Liver (tissue), 9 donors: Measurements from ENCODE around the gene PDGFD. TPM values are rescaled to one million over a fixed set of nuclear protein-coding genes. Genes with fewer than 3 reads are reported as not detected.

Source experiments
- DNase-seq: peaks from one replicate; pipeline ENCODE4 v3.0.0-alpha.2; 2017; ENCODE audit warnings: low spot score
- H3K27ac ChIP-seq, 2 donors: one replicate each; pipeline ENCODE4 v1.7.0; 2013; ENCODE audit warnings: inconsistent platforms in 2 of 2, low read length in 2 of 2, control low read depth in 1 of 2, low read depth in 1 of 2, mild to moderate bottlenecking in 1 of 2
- H3K27me3 ChIP-seq, 4 donors: one replicate each; pipeline versions ENCODE4 v1.6.1 to v1.7.0; 2013; ENCODE audit warnings: low read length in 3 of 4, inconsistent platforms in 1 of 4, mild to moderate bottlenecking in 1 of 4, moderate library complexity in 1 of 4; ENCODE audit not compliant: control insufficient read depth in 4 of 4, insufficient read depth in 4 of 4
- H3K36me3 ChIP-seq, 4 donors: one replicate each; pipeline versions ENCODE4 v1.6.1 to v1.7.0; 2013; ENCODE audit warnings: low read length in 3 of 4, mild to moderate bottlenecking in 3 of 4, low read depth in 1 of 4, moderate library complexity in 1 of 4; ENCODE audit not compliant: control insufficient read depth in 4 of 4, insufficient read depth in 3 of 4
- H3K4me1 ChIP-seq, 4 donors: one replicate each; pipeline versions ENCODE4 v1.6.1 to v1.7.0; 2013; ENCODE audit warnings: low read length in 3 of 4, mild to moderate bottlenecking in 3 of 4, moderate library complexity in 1 of 4; ENCODE audit not compliant: control insufficient read depth in 4 of 4, insufficient read depth in 4 of 4
- H3K4me3 ChIP-seq, 3 donors: one replicate each; pipeline versions ENCODE4 v1.6.1 to v1.7.0; 2013; ENCODE audit warnings: low read length in 3 of 3, control low read depth in 1 of 3, low read depth in 1 of 3, mild to moderate bottlenecking in 1 of 3
- H3K9ac ChIP-seq, 2 donors: one replicate each; pipeline ENCODE4 v1.7.0; 2013; ENCODE audit warnings: low read length in 2 of 2, mild to moderate bottlenecking in 2 of 2, moderate library complexity in 2 of 2, control low read depth in 1 of 2, low read depth in 1 of 2
- H3K9me3 ChIP-seq, 4 donors: one replicate each; pipeline versions ENCODE4 v1.6.1 to v1.7.0; 2013; ENCODE audit warnings: low read length in 3 of 4; ENCODE audit not compliant: control insufficient read depth in 4 of 4
- ATF3 ChIP-seq: IDR thresholded peaks from 2 replicates; pipeline ENCODE4 v1.6.1; 2016; ENCODE audit warnings: antibody characterized with exemption
- CTCF ChIP-seq: fragments of 150-350 bp; IDR thresholded peaks from 2 replicates; pipeline ENCODE4 v1.5.1; 2017; ENCODE audit warnings: improper control_type of control experiment, low read depth, low read length; ENCODE audit not compliant: missing input control
- EGR1 ChIP-seq, 2 donors: IDR thresholded peaks; 2 replicates each; pipeline ENCODE4 v1.6.1; 2016 to 2018; ENCODE audit warnings: antibody characterized with exemption in 2 of 2, low read depth in 2 of 2
- FOXA1 ChIP-seq: IDR thresholded peaks from 2 replicates; pipeline ENCODE4 v1.6.1; 2016; ENCODE audit warnings: antibody characterized with exemption
- FOXA2 ChIP-seq: IDR thresholded peaks from 2 replicates; pipeline ENCODE4 v1.6.1; 2016; ENCODE audit warnings: antibody characterized with exemption
- GABPA ChIP-seq, 2 donors: IDR thresholded peaks in 1 of 2; conservative IDR thresholded peaks in 1 of 2; 2 replicates each; pipeline ENCODE4 v1.6.1; 2016; ENCODE audit warnings: antibody characterized with exemption in 2 of 2, mild to moderate bottlenecking in 1 of 2, moderate library complexity in 1 of 2
- HNF4A ChIP-seq, 2 donors: conservative IDR thresholded peaks; 2 replicates each; pipeline ENCODE4 v1.6.1; 2016; ENCODE audit warnings: antibody characterized with exemption in 2 of 2, mild to moderate bottlenecking in 2 of 2
- HNF4G ChIP-seq: IDR thresholded peaks from 2 replicates; pipeline ENCODE4 v1.6.1; 2016; ENCODE audit warnings: antibody characterized with exemption
- JUND ChIP-seq, 2 donors: IDR thresholded peaks; 2 replicates each; pipeline ENCODE4 v1.6.1; 2016; ENCODE audit warnings: antibody characterized with exemption in 2 of 2
- NR2F2 ChIP-seq: IDR thresholded peaks from 2 replicates; pipeline ENCODE4 v1.6.1; 2016; ENCODE audit warnings: antibody characterized with exemption
- RAD21 ChIP-seq, 2 donors: IDR thresholded peaks; 2 replicates each; pipeline ENCODE4 v1.6.1; 2016; ENCODE audit warnings: antibody characterized with exemption in 2 of 2, mild to moderate bottlenecking in 2 of 2
- RXRA ChIP-seq, 2 donors: IDR thresholded peaks; 2 replicates each; pipeline ENCODE4 v1.6.1; 2017 to 2018; ENCODE audit warnings: antibody characterized with exemption in 2 of 2, mild to moderate bottlenecking in 1 of 2
- SP1 ChIP-seq: IDR thresholded peaks from 2 replicates; pipeline ENCODE4 v1.6.1; 2018; ENCODE audit warnings: antibody characterized with exemption, mild to moderate bottlenecking
- TAF1 ChIP-seq: conservative IDR thresholded peaks from 2 replicates; pipeline ENCODE4 v1.6.1; 2016; ENCODE audit warnings: antibody characterized with exemption, mild to moderate bottlenecking
- YY1 ChIP-seq: IDR thresholded peaks from 2 replicates; pipeline ENCODE4 v1.6.1; 2016; ENCODE audit warnings: antibody characterized with exemption, mild to moderate bottlenecking
- polyA plus RNA-seq, 2 donors: library from polyadenylated mRNA; stranded (reverse) in 1 of 2; unstranded in 1 of 2; fragments of 200-250 nt in 1 of 2; fragments of >200 nt in 1 of 2; fragmentation: Nextera tagmentation in 1 of 2; extraction: Ambion mirVana in 1 of 2; gene quantifications; one replicate each; pipeline versions ENCODE4 v1.2.1 to v1.2.3, GENCODE V29; 2013 to 2015
- total RNA-seq, 2 donors: library from RNA; depleted of rRNA; stranded (reverse); fragments of >200 nt; gene quantifications; one replicate each; pipeline ENCODE4 v1.2.3, GENCODE V29; 2014
- TF ChIP-seq, protein P1 (sequence below): IDR thresholded peaks from 2 replicates; pipeline ENCODE4 v1.6.1; 2016; ENCODE audit warnings: antibody characterized with exemption, mild to moderate bottlenecking
- TF ChIP-seq, protein P2 (sequence below): IDR thresholded peaks from 2 replicates; pipeline ENCODE4 v1.6.1; 2016; ENCODE audit warnings: antibody characterized with exemption
- TF ChIP-seq, protein P3 (sequence below): IDR thresholded peaks from 2 replicates; pipeline ENCODE4 v1.6.1; 2016; ENCODE audit warnings: antibody characterized with exemption
- donor health status: healthy.
- donor health status: healthy.
- donor health status: healthy.
- donor health status: healthy.
- donor health status: healthy.

Gene PDGFD
- total and polyA plus RNA-seq, 4 donors, result 1.0 to 3.3 (median 2.1) TPM

GRCh38 chr11:103889679-103890078 lies 274.3 kb downstream of the PDGFD start (continued):
- TF ChIP-seq NR2F2 (no peak), HNF4A (conservative IDR thresholded peaks at IDR 0.05) (no peak)

DNA sequence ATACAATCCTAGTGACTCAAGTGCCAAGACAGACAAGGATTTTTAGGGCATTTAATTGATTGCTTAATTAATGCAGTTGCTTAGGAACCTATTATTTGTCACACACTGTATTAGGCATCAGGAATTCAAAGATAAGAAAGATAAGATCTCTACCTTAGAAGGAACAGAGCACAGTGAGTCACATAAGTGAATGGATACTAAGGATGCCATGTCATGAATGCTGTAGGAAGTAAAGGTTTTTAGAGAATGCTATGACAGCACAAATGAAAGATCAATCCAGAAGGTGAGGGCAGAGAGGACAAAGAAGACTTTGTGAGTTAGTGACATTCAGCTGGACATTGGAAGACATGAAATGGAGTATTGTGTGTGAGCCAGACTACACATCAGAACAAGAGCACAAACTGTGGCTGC lies 275.4 kb downstream of the PDGFD start:
- no peak overlapping the region for H3K4me3 ChIP-seq
- H3K9me3 ChIP-seq, result peaks cover 0 to 2% (median under 1%) of the 10 kb centered on the region in 4 donors
- no peaks in the 10 kb centered on the region for H3K36me3 ChIP-seq
- no peak for TF ChIP-seq RXRA (IDR thresholded peaks at IDR 0.05)
- no peak for TF ChIP-seq SP1
- TF ChIP-seq CTCF, result no peak
- no peak for TF ChIP-seq EGR1 (IDR thresholded peaks at IDR 0.05; ENCODE audit: low read depth in 2 of 2)
- no peak for TF ChIP-seq FOXA2
- TF ChIP-seq HNF4G, result no peak
- TF ChIP-seq, protein P1, sequence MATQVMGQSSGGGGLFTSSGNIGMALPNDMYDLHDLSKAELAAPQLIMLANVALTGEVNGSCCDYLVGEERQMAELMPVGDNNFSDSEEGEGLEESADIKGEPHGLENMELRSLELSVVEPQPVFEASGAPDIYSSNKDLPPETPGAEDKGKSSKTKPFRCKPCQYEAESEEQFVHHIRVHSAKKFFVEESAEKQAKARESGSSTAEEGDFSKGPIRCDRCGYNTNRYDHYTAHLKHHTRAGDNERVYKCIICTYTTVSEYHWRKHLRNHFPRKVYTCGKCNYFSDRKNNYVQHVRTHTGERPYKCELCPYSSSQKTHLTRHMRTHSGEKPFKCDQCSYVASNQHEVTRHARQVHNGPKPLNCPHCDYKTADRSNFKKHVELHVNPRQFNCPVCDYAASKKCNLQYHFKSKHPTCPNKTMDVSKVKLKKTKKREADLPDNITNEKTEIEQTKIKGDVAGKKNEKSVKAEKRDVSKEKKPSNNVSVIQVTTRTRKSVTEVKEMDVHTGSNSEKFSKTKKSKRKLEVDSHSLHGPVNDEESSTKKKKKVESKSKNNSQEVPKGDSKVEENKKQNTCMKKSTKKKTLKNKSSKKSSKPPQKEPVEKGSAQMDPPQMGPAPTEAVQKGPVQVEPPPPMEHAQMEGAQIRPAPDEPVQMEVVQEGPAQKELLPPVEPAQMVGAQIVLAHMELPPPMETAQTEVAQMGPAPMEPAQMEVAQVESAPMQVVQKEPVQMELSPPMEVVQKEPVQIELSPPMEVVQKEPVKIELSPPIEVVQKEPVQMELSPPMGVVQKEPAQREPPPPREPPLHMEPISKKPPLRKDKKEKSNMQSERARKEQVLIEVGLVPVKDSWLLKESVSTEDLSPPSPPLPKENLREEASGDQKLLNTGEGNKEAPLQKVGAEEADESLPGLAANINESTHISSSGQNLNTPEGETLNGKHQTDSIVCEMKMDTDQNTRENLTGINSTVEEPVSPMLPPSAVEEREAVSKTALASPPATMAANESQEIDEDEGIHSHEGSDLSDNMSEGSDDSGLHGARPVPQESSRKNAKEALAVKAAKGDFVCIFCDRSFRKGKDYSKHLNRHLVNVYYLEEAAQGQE, result no peak
- TF ChIP-seq GABPA (IDR thresholded peaks at IDR 0.05 in 1 of 2, conservative IDR thresholded peaks at IDR 0.05 in 1 of 2), result no peak
- no peak for TF ChIP-seq RAD21 (IDR thresholded peaks at IDR 0.05)
- TF ChIP-seq ATF3, result no peak
- TF ChIP-seq JUND (IDR thresholded peaks at IDR 0.05), result no peak
- TF ChIP-seq YY1, result no peak
- TF ChIP-seq HNF4A (conservative IDR thresholded peaks at IDR 0.05), result no peak
- TF ChIP-seq NR2F2, result no peak
- TF ChIP-seq, protein P2, sequence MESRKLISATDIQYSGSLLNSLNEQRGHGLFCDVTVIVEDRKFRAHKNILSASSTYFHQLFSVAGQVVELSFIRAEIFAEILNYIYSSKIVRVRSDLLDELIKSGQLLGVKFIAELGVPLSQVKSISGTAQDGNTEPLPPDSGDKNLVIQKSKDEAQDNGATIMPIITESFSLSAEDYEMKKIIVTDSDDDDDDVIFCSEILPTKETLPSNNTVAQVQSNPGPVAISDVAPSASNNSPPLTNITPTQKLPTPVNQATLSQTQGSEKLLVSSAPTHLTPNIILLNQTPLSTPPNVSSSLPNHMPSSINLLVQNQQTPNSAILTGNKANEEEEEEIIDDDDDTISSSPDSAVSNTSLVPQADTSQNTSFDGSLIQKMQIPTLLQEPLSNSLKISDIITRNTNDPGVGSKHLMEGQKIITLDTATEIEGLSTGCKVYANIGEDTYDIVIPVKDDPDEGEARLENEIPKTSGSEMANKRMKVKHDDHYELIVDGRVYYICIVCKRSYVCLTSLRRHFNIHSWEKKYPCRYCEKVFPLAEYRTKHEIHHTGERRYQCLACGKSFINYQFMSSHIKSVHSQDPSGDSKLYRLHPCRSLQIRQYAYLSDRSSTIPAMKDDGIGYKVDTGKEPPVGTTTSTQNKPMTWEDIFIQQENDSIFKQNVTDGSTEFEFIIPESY, result no peak
- TF ChIP-seq TAF1, result no peak
- TF ChIP-seq, protein P3, sequence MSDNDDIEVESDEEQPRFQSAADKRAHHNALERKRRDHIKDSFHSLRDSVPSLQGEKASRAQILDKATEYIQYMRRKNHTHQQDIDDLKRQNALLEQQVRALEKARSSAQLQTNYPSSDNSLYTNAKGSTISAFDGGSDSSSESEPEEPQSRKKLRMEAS, result no peak
- TF ChIP-seq FOXA1, result no peak
- no peak overlapping the region for H3K27ac ChIP-seq
- no peaks in the 10 kb centered on the region for H3K4me1 ChIP-seq
- H3K27me3 ChIP-seq, result no peaks in the 10 kb centered on the region
- no peak overlapping the region for H3K9ac ChIP-seq
- no peak for DNase-seq
